ENCODE measurements around the gene MYOT. TPM values are rescaled to one million over a fixed set of nuclear protein-coding genes. Genes with fewer than 3 reads are reported as not detected.
"Not testable (repeated sequence)": the region's sequence is repeated elsewhere in the genome, so short reads cannot be mapped to it uniquely, and the experiment has no call there.

MYOT gene
- polyA plus RNA-seq, 1 experiment: not detected

DNA sequence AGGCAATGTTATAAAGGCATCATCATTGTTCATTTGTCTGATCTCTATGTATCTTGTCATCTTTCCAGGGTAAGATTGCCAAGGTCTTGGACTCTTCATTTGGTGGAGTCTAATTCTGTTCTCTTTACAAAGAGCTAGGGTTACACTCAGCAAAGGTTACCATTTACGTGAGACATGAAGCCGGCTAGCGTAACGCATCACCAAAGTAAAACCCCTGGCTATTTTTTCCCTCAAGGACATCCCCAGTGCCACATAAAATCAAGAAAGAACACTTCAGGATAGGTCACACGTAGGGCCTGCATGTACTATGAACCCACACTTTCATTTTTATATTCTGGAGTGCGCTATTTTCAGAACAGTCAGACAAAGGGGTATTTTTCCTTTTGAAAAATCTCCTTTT, 20.0 kb upstream of the MYOT start:
- DNase-seq (ENCODE audit: low read depth): no peak
- ChIA-PET POLR2A (no interaction called here), CTCF (interaction anchor here (1.5 kb wide), 1 partner anchor 10 kb away, joined by 3 read pairs; no protein-coding TSS in a partner anchor)
- H3K4me3 ChIP-seq (ENCODE audit: low read depth, low read length): no peak overlapping the region
- H3K36me3 ChIP-seq (ENCODE audit: control insufficient read depth, insufficient read depth, low read length): no peaks in the 10 kb centered on the region
- 0 out of 2 replicates have a peak, but pooled peaks cover 1% of the 10 kb centered on the region for H3K27me3 ChIP-seq (ENCODE audit: control insufficient read depth, insufficient read depth, low read length)
- TF ChIP-seq, protein P1, sequence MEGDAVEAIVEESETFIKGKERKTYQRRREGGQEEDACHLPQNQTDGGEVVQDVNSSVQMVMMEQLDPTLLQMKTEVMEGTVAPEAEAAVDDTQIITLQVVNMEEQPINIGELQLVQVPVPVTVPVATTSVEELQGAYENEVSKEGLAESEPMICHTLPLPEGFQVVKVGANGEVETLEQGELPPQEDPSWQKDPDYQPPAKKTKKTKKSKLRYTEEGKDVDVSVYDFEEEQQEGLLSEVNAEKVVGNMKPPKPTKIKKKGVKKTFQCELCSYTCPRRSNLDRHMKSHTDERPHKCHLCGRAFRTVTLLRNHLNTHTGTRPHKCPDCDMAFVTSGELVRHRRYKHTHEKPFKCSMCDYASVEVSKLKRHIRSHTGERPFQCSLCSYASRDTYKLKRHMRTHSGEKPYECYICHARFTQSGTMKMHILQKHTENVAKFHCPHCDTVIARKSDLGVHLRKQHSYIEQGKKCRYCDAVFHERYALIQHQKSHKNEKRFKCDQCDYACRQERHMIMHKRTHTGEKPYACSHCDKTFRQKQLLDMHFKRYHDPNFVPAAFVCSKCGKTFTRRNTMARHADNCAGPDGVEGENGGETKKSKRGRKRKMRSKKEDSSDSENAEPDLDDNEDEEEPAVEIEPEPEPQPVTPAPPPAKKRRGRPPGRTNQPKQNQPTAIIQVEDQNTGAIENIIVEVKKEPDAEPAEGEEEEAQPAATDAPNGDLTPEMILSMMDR (IDR thresholded peaks at IDR 0.05; ENCODE audit: insufficient read depth, low read depth, low read length): no peak

DNA sequence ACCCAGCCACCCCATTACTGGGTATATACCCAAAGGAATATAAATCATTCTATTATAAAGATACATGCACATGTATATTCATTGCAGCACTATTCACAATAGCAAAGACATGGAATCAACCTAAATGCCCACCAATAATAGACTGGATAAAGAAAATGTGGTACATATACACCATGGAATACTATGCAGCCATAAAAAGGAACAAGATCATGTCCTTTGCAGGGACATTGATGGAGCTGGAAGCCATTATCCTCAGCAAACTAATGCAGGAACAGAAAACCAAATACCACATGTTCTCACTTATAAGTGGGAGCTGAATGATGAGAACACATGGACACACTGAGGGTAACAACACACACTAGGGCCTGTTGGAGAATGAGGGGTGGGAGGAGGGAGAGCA, 14.5 kb upstream of the MYOT start:
- H3K36me3 ChIP-seq (ENCODE audit: control insufficient read depth, insufficient read depth, low read length); H3K27me3 ChIP-seq (ENCODE audit: control insufficient read depth, insufficient read depth, low read length); POLR2A ChIA-PET; H3K4me3 ChIP-seq (ENCODE audit: low read depth, low read length); CTCF ChIA-PET; DNase-seq (ENCODE audit: low read depth): not testable (repeated sequence)

DNA sequence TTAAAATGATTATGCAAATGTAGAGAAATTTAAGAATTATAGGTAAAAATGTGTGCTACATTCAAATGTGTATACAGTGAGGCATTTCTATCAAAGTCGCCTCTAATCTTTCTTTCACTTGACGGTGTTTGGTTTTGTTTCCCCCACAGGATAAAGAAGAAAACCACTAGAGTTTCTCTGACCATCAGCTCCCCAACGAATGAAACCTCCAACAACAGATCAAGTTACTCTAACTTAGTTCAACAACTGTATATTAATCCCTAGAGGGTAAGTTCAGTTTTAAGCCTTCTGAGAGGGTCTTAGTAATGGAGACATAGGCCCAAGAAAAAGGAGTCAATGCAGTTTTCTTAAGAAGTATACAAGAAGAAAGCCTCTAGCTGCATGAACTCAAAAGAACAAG, 11.5 kb upstream of the MYOT start:
- H3K4me3 ChIP-seq (ENCODE audit: low read depth, low read length): no peak overlapping the region
- no peak for DNase-seq (ENCODE audit: low read depth)
- peaks cover 2% of the 10 kb centered on the region; the same call in 1 of the 2 replicates for H3K27me3 ChIP-seq (ENCODE audit: control insufficient read depth, insufficient read depth, low read length)
- POLR2A ChIA-PET: no interaction called here
- CTCF ChIA-PET: interaction anchor here (0.5 kb wide), 1 partner anchor 725 kb away, joined by 4 read pairs; no protein-coding TSS in a partner anchor
- TF ChIP-seq, protein P1 (IDR thresholded peaks at IDR 0.05; ENCODE audit: insufficient read depth, low read depth, low read length): no peak
- H3K36me3 ChIP-seq (ENCODE audit: control insufficient read depth, insufficient read depth, low read length): no peaks in the 10 kb centered on the region

DNA sequence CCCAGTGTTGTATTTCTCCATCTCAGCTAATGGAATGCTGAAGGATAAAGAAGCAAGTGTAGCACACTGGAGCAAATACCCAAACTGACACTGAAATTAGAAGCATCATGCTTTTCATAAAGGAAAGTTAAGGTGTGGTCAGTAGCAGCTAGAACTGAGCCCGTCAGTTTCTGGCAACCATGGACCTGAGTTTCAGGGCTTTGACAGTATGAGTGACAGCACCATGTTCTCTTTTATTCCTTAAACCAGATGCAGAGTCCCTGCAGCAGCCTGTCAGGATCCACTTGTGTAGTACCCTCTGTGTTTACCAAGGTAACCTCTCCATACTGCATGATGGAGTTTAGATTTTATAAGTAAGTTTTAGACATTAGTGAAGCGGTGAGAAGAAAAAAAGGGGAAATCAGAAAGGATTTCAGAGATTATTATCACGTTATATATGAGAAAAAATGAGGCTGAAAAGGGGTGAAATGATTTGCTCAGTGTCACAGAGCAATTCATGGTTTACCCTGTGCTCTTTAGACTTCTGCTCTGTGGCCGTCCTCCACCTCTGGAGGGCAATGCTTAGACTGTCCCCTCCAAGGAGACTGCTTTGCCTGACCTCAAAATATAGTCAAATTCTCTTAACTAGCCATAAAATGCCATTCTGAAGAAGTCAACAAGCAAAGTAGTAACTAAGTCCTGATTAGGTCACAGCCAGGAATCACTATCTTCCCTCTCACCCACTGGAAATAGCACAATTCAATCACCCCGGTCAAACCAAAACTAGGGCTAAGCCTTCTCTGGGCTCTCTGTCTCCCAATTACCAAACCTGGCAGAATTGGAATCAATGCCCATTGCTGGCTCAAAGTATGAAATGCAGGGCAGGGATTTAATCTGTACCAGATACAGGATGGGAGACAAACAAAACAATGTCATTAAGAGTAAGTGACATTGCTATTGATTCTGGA, 10.5 kb upstream of the MYOT start:
- ChIA-PET POLR2A (no interaction called here), CTCF (interaction anchor here (0.5 to 1.0 kb wide), 2 partner anchors 9 to 726 kb away, joined by 3 to 4 read pairs; no protein-coding TSS in a partner anchor)
- H3K4me3 ChIP-seq (ENCODE audit: low read depth, low read length): no peak overlapping the region
- H3K27me3 ChIP-seq (ENCODE audit: control insufficient read depth, insufficient read depth, low read length): peaks cover 2% of the 10 kb centered on the region; the same call in 1 of the 2 replicates
- no peaks in the 10 kb centered on the region for H3K36me3 ChIP-seq (ENCODE audit: control insufficient read depth, insufficient read depth, low read length)
- TF ChIP-seq, protein P1 (IDR thresholded peaks at IDR 0.05; ENCODE audit: insufficient read depth, low read depth, low read length): no peak
- no peak for DNase-seq (ENCODE audit: low read depth)

DNA sequence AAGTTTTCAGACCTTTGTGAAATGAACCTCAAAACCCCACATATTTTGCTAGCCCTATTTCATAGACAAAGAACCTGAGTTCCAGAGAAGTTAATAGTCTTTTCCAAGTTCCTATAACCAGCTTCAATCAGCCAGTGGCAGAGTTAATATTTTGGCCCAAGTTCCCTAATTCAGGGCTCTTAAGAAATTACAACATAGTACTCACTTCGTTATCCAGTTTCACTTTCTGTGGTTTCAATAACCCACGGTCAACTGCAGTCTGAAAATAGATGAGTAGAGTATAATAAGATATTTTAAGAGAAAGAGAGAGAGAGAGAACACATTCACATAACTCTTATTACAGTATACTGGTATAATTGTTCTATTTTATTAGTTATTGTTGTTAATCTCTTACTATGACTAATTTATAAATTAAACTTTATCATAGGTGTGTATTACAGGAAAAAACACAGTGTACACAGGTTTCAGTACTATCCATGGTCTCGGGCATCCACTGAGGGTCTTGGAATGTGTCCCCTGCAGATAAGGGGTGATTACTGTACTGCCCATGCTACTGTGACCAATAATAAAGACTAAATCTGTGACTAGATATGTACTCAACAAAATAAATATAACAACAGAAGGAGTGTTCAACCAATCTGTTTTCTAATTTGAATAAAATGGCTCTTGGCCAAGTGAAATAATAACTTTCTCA, 9.3 kb upstream of the MYOT start:
- ChIA-PET CTCF (interaction anchor here (1.0 kb wide), 1 partner anchor 11 kb away, joined by 3 read pairs; no protein-coding TSS in a partner anchor), POLR2A (no interaction called here)
- DNase-seq (ENCODE audit: low read depth): no peak
- TF ChIP-seq, protein P1 (IDR thresholded peaks at IDR 0.05; ENCODE audit: insufficient read depth, low read depth, low read length): no peak
- Histone ChIP-seq H3K27me3 (ENCODE audit: control insufficient read depth, insufficient read depth, low read length) (peaks cover 2% of the 10 kb centered on the region; the same call in 1 of the 2 replicates), H3K4me3 (ENCODE audit: low read depth, low read length) (no peak overlapping the region), H3K36me3 (ENCODE audit: control insufficient read depth, insufficient read depth, low read length) (no peaks in the 10 kb centered on the region)

All from BJ (cell line).